AG04449 (cell line): ENCODE results near the gene E2F4.

Experiments
- CTCF ChIA-PET: fragments of 350-600 bp; formaldehyde crosslinking; extraction: SDS; loops from one replicate; lab custom pipeline; 2021; ENCODE audit warnings: antibody characterized with exemption; lab: Yijun Ruan, JAX
- POLR2A ChIA-PET: fragments of 400-600, 350-600 bp; formaldehyde crosslinking; extraction: SDS; loops from one replicate; lab custom pipeline; 2020; ENCODE audit warnings: antibody characterized with exemption, inconsistent platforms; lab: Yijun Ruan, JAX
- DNase-seq: peaks from one replicate; pipeline ENCODE4 v3.0.0-alpha.2; 2010; ENCODE audit warnings: low read depth, low spot score
- H3K4me3 ChIP-seq: 2 replicates; pipeline ENCODE4 v1.5.1; 2011; ENCODE audit warnings: low read depth, mild to moderate bottlenecking, control low read depth, low read length
- TF ChIP-seq, protein P1 (sequence below): IDR thresholded peaks from one replicate; pipeline ENCODE4 v1.5.1; 2011; ENCODE audit warnings: mild to moderate bottlenecking, moderate library complexity, low read length, control low read depth, inconsistent platforms; ENCODE audit not compliant: insufficient read depth; ENCODE audit errors: missing control alignments

The E2F4 gene

DNA sequence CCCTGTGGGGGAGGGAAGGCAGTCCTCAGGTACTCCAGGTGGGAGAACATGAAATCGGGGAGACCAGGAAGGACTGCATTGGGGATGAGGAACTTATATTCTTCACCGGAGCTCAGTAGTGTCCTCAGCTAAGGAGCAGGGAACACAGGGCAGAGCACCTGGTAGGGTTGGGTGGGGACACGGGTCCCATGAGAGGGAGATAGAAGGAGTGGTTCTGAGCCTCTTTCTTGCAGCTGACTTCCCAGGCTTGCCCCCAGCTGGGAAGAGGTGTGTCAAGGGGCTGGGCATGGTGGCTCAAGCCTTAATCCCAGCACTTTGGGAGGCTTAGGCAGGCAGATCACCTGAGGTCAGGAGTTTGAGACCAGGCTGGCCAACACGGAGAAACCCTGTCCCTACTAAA is 53.2 kb downstream of the E2F4 start:
- DNase-seq: no peak
- peak overlapping the region; percentile 78 for H3K4me3 ChIP-seq
- POLR2A ChIA-PET: interaction anchor here (1.4 kb wide), 1 partner anchor 14 kb away, joined by 3 read pairs; no protein-coding TSS in a partner anchor
- TF ChIP-seq, protein P1, sequence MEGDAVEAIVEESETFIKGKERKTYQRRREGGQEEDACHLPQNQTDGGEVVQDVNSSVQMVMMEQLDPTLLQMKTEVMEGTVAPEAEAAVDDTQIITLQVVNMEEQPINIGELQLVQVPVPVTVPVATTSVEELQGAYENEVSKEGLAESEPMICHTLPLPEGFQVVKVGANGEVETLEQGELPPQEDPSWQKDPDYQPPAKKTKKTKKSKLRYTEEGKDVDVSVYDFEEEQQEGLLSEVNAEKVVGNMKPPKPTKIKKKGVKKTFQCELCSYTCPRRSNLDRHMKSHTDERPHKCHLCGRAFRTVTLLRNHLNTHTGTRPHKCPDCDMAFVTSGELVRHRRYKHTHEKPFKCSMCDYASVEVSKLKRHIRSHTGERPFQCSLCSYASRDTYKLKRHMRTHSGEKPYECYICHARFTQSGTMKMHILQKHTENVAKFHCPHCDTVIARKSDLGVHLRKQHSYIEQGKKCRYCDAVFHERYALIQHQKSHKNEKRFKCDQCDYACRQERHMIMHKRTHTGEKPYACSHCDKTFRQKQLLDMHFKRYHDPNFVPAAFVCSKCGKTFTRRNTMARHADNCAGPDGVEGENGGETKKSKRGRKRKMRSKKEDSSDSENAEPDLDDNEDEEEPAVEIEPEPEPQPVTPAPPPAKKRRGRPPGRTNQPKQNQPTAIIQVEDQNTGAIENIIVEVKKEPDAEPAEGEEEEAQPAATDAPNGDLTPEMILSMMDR: no peak
- CTCF ChIA-PET: interaction anchor here (1.3 to 1.9 kb wide), 3 partner anchors 12 to 94 kb away, joined by 5 to 8 read pairs (median 7); no protein-coding TSS in a partner anchor

DNA sequence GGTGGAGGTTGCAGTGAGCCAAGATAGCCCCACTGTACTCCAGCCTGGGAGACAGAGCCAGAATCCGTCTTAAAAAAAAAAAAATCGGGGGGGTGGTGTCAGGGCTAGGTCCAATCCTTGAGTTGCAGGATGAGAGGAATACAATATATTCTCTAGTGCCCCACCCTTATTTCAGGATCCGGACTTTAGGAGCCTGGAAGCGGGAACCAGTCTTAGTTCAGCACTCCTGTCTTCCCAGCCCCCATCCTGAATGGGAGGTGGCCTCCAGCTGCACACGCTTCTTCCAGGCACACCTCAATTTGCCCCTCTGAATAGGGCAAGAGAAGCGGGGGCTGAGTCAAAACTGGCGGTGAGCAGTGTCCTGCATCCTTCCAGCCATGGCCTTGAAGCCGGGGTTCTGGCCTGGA is 53.7 kb downstream of the E2F4 start:
- TF ChIP-seq, protein P1: no peak
- peak overlapping the region; percentile 78 for H3K4me3 ChIP-seq
- no peak for DNase-seq
- ChIA-PET CTCF (interaction anchor here (1.2 to 1.9 kb wide), 3 partner anchors 13 to 182 kb away, joined by 3 to 8 read pairs (median 3); no protein-coding TSS in a partner anchor), POLR2A (interaction anchor here (0.6 to 1.1 kb wide), 2 partner anchors 17 to 259 kb away, joined by 3 read pairs; no protein-coding TSS in a partner anchor)

DNA sequence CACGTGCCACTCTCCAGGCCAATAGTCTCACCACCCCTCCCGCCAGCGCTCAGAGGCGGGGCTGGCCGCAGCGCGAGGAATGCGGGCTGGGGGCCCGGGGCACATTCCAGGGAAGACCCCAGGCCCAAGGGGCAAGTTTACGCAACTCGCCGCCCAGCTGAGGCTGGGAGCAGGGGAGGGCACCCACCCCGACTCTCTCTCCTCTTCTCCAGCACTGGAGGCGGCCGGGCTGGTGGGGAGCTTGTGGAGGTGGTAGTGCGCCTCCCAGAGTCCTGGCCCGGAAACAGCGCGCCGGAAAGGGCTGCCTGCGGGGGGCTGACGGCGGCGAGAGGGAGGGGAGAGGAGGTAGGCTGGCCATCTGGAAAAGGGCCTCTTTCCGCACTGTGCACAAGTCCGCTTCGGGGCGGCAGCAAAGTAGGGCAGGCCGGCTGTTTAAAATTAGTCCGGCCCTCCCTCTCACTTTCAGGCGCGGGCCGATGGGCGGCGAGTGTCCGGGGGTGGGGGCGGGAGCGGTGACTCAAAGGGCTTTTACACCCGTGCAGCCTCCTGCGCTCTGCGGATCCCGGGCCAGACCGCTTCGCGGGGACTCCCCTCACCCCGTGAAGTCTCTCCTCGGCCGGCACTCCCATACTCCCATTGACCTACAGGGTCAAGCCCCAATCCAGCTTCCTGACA is 54.3 kb downstream of the E2F4 start:
- DNase-seq: peak; percentile 36
- ChIA-PET POLR2A (interaction anchor here (0.6 to 1.1 kb wide), 2 partner anchors 17 to 259 kb away, joined by 3 read pairs; no protein-coding TSS in a partner anchor), CTCF (interaction anchor here (1.1 to 1.4 kb wide), 4 partner anchors 61 to 182 kb away, joined by 3 to 6 read pairs (median 3); no protein-coding TSS in a partner anchor)
- H3K4me3 ChIP-seq: peak overlapping the region; percentile 78
- TF ChIP-seq, protein P1: peak; percentile 40

DNA sequence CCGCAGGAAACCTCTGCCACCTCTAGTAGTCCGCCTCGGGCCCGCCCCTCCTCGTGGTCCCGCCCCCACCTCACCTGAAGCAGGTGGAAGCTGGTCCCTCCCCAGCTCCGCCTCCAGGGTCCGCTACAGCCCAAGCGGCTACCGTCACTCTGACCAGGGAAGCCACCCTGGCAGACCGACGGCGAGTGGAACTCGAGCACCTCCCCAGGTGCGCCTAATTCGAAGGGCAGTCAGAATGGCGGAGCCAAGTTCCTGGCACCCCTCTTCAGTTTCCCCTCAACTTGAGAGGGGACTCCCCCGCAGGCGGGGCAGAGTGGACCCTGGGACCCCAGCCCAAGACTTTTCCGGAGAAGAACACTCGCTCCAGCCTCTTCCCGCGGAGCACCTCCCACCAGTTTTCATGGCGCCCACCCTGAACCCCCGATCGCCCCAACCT is 54.8 kb downstream of the E2F4 start:
- no peak for DNase-seq
- ChIA-PET POLR2A (interaction anchor here (0.8 to 2.6 kb wide), 5 partner anchors 14 to 170 kb away, joined by 3 to 12 read pairs (median 4); partner anchors contain the start of genes TMEM208 and ZDHHC1), CTCF (interaction anchor here (1.1 to 6.1 kb wide), 7 partner anchors 13 to 293 kb away, joined by 3 to 48 read pairs (median 3); no protein-coding TSS in a partner anchor)
- peak overlapping the region; percentile 78 for H3K4me3 ChIP-seq
- TF ChIP-seq, protein P1: no peak

DNA sequence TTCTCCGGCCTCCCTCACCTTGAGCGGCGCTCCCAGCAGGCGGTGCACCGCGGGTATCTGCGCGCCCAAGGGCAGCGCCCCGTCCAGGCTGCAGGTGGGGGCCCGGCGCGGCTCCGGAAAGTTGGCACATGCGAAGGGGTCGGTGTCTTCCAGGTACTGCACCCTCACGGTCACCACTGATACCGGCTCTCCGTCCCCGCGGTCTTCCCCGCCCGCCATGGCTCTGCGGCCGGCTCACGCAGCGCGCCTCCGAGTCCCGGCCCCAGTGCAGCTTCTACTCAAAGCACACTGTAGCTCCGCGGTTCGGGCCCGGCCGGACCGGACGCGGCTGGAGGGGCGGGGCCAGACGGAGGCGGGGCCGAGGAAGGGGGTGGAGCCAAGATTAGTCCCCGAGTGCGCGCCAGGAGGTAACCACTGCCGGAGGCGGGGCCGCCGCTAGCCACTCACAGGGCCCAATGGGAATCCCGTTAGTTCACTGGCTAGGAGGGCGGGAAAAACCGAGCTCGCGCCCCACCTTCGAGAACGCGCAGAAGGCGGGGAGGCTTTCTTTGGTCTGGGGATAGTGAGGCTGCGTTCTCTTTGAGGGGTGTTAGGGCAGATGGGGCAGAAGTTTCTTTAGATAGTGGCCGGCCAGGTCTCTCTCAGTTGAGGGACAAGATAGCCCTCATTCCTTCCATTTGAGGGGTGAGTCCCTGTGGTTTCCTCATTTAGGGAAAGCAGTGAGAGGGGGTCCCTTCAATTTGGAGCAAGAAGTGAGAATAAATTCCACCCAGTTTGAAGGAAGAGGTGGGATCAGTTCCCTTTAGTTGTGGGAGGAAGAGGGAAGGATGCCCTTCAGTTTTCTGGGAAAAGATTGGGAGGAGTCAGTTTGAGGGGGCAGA is 55.5 kb downstream of the E2F4 start, which contains the start of gene FHOD1:
Gene FHOD1 (minus strand): TSS at position 290 of the 881 bp plus-strand sequence. CDS start 71 bp downstream, at position 219.
- CTCF ChIA-PET: interaction anchor here (0.8 to 6.1 kb wide), 11 partner anchors 9 to 352 kb away, joined by 3 to 48 read pairs (median 3); partner anchors contain the start of gene TMEM208
- peak; percentile 52 for DNase-seq
- peak within 1 kb of the TSS; percentile 78 for H3K4me3 ChIP-seq
- POLR2A ChIA-PET: interaction anchor here (0.8 to 2.6 kb wide), 7 partner anchors 9 to 169 kb away, joined by 3 to 12 read pairs (median 5); partner anchors contain the start of genes TMEM208 and ZDHHC1
- TF ChIP-seq, protein P1: no peak
